HEK293T (cell line): ENCODE measurements around the gene PAX8.

ENCODE experiments used
- BHLHE40 ChIP-seq: fragments of 450-650 bp; IDR thresholded peaks from 2 replicates; pipeline ENCODE4 v1.6.1; 2016; ENCODE audit warnings: mild to moderate bottlenecking, moderate library complexity, borderline replicate concordance
- CTBP1 ChIP-seq: fragments of 450-650 bp; IDR thresholded peaks from 2 replicates; pipeline ENCODE4 v1.6.1; 2016; ENCODE audit warnings: borderline replicate concordance
- FOXM1 ChIP-seq: fragments of 450-650 bp; IDR thresholded peaks from 2 replicates; pipeline ENCODE4 v1.6.1; 2017; ENCODE audit warnings: mild to moderate bottlenecking, borderline replicate concordance
- L3MBTL2 ChIP-seq: fragments of 450-650 bp; conservative IDR thresholded peaks from 2 replicates; pipeline ENCODE4 v1.6.1; 2016; ENCODE audit warnings: mild to moderate bottlenecking
- SP1 ChIP-seq: fragments of 450-650 bp; IDR thresholded peaks from 2 replicates; pipeline ENCODE4 v1.6.1; 2017
- SUZ12 ChIP-seq: fragments of 450-650 bp; IDR thresholded peaks from 2 replicates; pipeline ENCODE4 v1.6.1; 2016; ENCODE audit warnings: mild to moderate bottlenecking

- no peak for TF ChIP-seq BHLHE40
- TF ChIP-seq L3MBTL2 = no peak
- TF ChIP-seq SUZ12 = no peak
- no peak for TF ChIP-seq SP1
- no peak for TF ChIP-seq FOXM1
- TF ChIP-seq CTBP1 = no peak
Measured at GRCh38 chr2:113232123-113232522, 46.6 kb downstream of the PAX8 start.
